CD4-positive, alpha-beta T cell (primary cell): ENCODE data around the gene MAGEH1. TPM values are rescaled to one million over a fixed set of nuclear protein-coding genes. Genes with fewer than 3 reads are reported as not detected.
"Not testable (repeated sequence)": the region's sequence is repeated elsewhere in the genome, so short reads cannot be mapped to it uniquely, and the experiment has no call there.

Experiments
- ATAC-seq: fragments of 200-7000 bp; cut with Tn5 transposase; one replicate; pipeline ENCODE4 v1.10.0; 2022; ENCODE audit warnings: mild to moderate bottlenecking; ENCODE audit not compliant: poor library complexity
- CTCF ChIA-PET: fragments of 350-600 bp; sonication (Branson Sonifier 250); formaldehyde crosslinking; loops from one replicate; lab custom pipeline; 2021; ENCODE audit warnings: antibody characterized with exemption, inconsistent platforms; lab: Charles Lee
- POLR2A ChIA-PET: fragments of 350-600 bp; sonication (Branson Sonifier 250); formaldehyde crosslinking; loops from one replicate; lab custom pipeline; 2021; ENCODE audit warnings: antibody characterized with exemption, inconsistent platforms; lab: Charles Lee
- DNase-seq, 14 experiments: peaks; one replicate each; pipeline ENCODE4 v3.0.0-alpha.2; 2013 to 2020; ENCODE audit warnings: mixed read lengths in 2 of 14
- H3K27ac ChIP-seq, 2 donors: one replicate each; pipeline versions ENCODE4 v1.5.1 to v1.7.0; 2013; ENCODE audit warnings: low read length in 2 of 2, low read depth in 1 of 2, mild to moderate bottlenecking in 1 of 2
- H3K27me3 ChIP-seq, 2 experiments: 1 replicate in 1 of 2; 2 replicates in 1 of 2; pipeline versions ENCODE4 v1.6.1 to v1.7.0; 2013; ENCODE audit warnings: low read length in 2 of 2, control low read depth in 1 of 2, mild to moderate bottlenecking in 1 of 2, moderate library complexity in 1 of 2; ENCODE audit not compliant: insufficient read depth in 2 of 2, control insufficient read depth in 1 of 2
- H3K36me3 ChIP-seq: one replicate; pipeline ENCODE4 v1.6.1; 2013; ENCODE audit warnings: low read length, control low read depth; ENCODE audit not compliant: insufficient read depth
- H3K4me1 ChIP-seq: one replicate; pipeline ENCODE4 v1.6.1; 2013; ENCODE audit warnings: low read length, control low read depth; ENCODE audit not compliant: insufficient read depth
- H3K4me3 ChIP-seq: one replicate; pipeline ENCODE4 v1.5.1; 2013; ENCODE audit warnings: mild to moderate bottlenecking, low read length, moderate library complexity
- H3K9me3 ChIP-seq, 2 experiments: 1 replicate in 1 of 2; 2 replicates in 1 of 2; pipeline versions ENCODE4 v1.6.1 to v1.7.0; 2013; ENCODE audit warnings: low read length in 2 of 2, mild to moderate bottlenecking in 2 of 2, control low read depth in 1 of 2, moderate library complexity in 1 of 2; ENCODE audit not compliant: control insufficient read depth in 1 of 2, insufficient read depth in 1 of 2
- H3K27ac Mint-ChIP-seq: one replicate; pipeline ENCODE4 v1.8.0; 2020; ENCODE audit warnings: mixed read lengths
- H3K27me3 Mint-ChIP-seq: one replicate; pipeline ENCODE4 v1.8.0; 2021; ENCODE audit warnings: mixed read lengths
- H3K36me3 Mint-ChIP-seq: one replicate; pipeline ENCODE4 v1.8.0; 2021; ENCODE audit warnings: low read depth, mixed read lengths
- H3K4me1 Mint-ChIP-seq: one replicate; pipeline ENCODE4 v1.8.0; 2021; ENCODE audit warnings: low read depth, mixed read lengths
- H3K4me3 Mint-ChIP-seq: one replicate; pipeline ENCODE4 v1.8.0; 2020; ENCODE audit warnings: mild to moderate bottlenecking, mixed read lengths
- H3K9me3 Mint-ChIP-seq: one replicate; pipeline ENCODE4 v1.8.0; 2020; ENCODE audit warnings: mixed read lengths
- CTCF ChIP-seq: fragments of 200-600 bp; IDR thresholded peaks from one replicate; pipeline ENCODE4 v1.8.0; 2022; ENCODE audit warnings: antibody characterized with exemption, mild to moderate bottlenecking
- intact Hi-C, 2 experiments: fragments of 100-400 bp; cut with DNase I in 1 of 2; cut with micrococcal nuclease in 1 of 2; formaldehyde crosslinking; loops; one replicate each; pipeline versions ENCODE4 v1.15.1 to v1.9.0; 2023 to 2025; cut with DNase I, micrococcal nuclease
- polyA plus RNA-seq, 2 donors: library from polyadenylated mRNA; unstranded; fragments of 120-200 nt; gene quantifications; one replicate each; pipeline ENCODE4 v1.2.1, GENCODE V29; 2013
- total RNA-seq, 174 experiments: library from RNA in 2 of 174; stranded (reverse) in 2 of 174; gene quantifications; one replicate each; pipeline ENCODE4 v1.2.3 and lab custom pipeline; 2021 to 2026

Gene MAGEH1
- 10 to 100 TPM; 17.7 to 18.7 TPM for total RNA-seq
- polyA plus RNA-seq (2013, experiment 1 of 2): 29.2 TPM
- polyA plus RNA-seq (2013, experiment 2 of 2): 25.7 TPM
- total RNA-seq (lab: John Stamatoyannopoulos, UW): 9.0 to 40.2 (median 20.1) reads per million in 172 experiments

GRCh38 chrX:55451990-55452832, at the start of gene MAGEH1:
Gene MAGEH1 (plus strand): TSS chrX:55452127. CDS start chrX:55452375, 248 bp downstream.
- H3K9me3 Mint-ChIP-seq: no peaks in the 10 kb centered on the region
- Histone ChIP-seq H3K4me1 (peaks cover 8% of the 10 kb centered on the region), H3K9me3 (no peaks in the 10 kb centered on the region), H3K36me3 (no peaks in the 10 kb centered on the region), H3K27me3 (no peaks in the 10 kb centered on the region), H3K27ac (peak within 1 kb of the TSS; percentile 80 to 82), H3K4me3 (peak within 1 kb of the TSS; percentile 85)
- CTCF ChIA-PET: interaction anchor here (1.7 kb wide), 1 partner anchor 36 kb away, joined by 4 read pairs; no protein-coding TSS in a partner anchor
- intact Hi-C loops: no loop called here
- H3K27me3 Mint-ChIP-seq: no peaks in the 10 kb centered on the region
- peak; percentile 52 to 92 (median 74) for DNase-seq
- POLR2A ChIA-PET: interaction anchor here (0.8 to 2.6 kb wide), 11 partner anchors 37 to 1768 kb away, joined by 3 to 75 read pairs (median 6); partner anchors contain the start of genes APEX2, GNL3L, RRAGB and USP51
- peak; percentile 88 for ATAC-seq
- H3K4me1 Mint-ChIP-seq: peaks cover 27% of the 10 kb centered on the region
- peaks cover 12% of the 10 kb centered on the region for H3K36me3 Mint-ChIP-seq
- TF ChIP-seq CTCF: no peak
- H3K4me3 Mint-ChIP-seq: peak within 1 kb of the TSS; percentile 99
- peak within 1 kb of the TSS; percentile 99 for H3K27ac Mint-ChIP-seq

GRCh38 chrX:55427079-55427478, 24.8 kb upstream of the MAGEH1 start:
- H3K27ac ChIP-seq, H3K36me3 Mint-ChIP-seq, H3K36me3 ChIP-seq, CTCF ChIA-PET, H3K4me3 Mint-ChIP-seq, H3K27me3 ChIP-seq, H3K9me3 ChIP-seq, POLR2A ChIA-PET, H3K27ac Mint-ChIP-seq, H3K4me1 Mint-ChIP-seq, H3K4me3 ChIP-seq, H3K27me3 Mint-ChIP-seq, ATAC-seq, H3K4me1 ChIP-seq, H3K9me3 Mint-ChIP-seq: not testable (repeated sequence)
- peak in 10 of 14 experiments; percentile 2 to 35 (median 8) for DNase-seq
- TF ChIP-seq CTCF: peak; percentile 10
- intact Hi-C loops: loop anchor here in 1 of 2 experiments (5.0 kb wide), 1 partner anchor 820 kb away; no protein-coding TSS in a partner anchor

GRCh38 chrX:55443468-55443867, 8.5 kb upstream of the MAGEH1 start:
- ATAC-seq, H3K9me3 ChIP-seq, H3K27ac ChIP-seq, intact Hi-C loops, H3K9me3 Mint-ChIP-seq, H3K4me1 ChIP-seq, DNase-seq, H3K27me3 ChIP-seq, H3K4me3 ChIP-seq, H3K4me1 Mint-ChIP-seq, H3K4me3 Mint-ChIP-seq, H3K36me3 Mint-ChIP-seq, CTCF ChIA-PET, POLR2A ChIA-PET, H3K27me3 Mint-ChIP-seq, H3K36me3 ChIP-seq, H3K27ac Mint-ChIP-seq: not testable (repeated sequence)
